PFSK-1 (cell line): ENCODE results near the gene LEMD2.

Experiments used
- POLR2AphosphoS5 ChIP-seq: IDR thresholded peaks from 2 replicates; pipeline ENCODE4 v1.6.1; 2012; ENCODE audit warnings: low read depth, mild to moderate bottlenecking, control low read depth, low read length, moderate library complexity
- TAF1 ChIP-seq: IDR thresholded peaks from 2 replicates; pipeline ENCODE4 v1.6.1; 2012; ENCODE audit warnings: low read length, control low read depth, borderline replicate concordance; ENCODE audit not compliant: insufficient read depth
- TF ChIP-seq, protein P1 (sequence below), 2 experiments: IDR thresholded peaks; 2 replicates each; pipeline versions ENCODE4 v1.6.1 to v1.8.0; 2011 to 2012; ENCODE audit warnings: low read depth in 2 of 2, low read length in 2 of 2, control low read depth in 1 of 2, inconsistent platforms in 1 of 2, mild to moderate bottlenecking in 1 of 2, moderate library complexity in 1 of 2; ENCODE audit not compliant: insufficient read depth in 1 of 2

GRCh38 chr6:33732385-33732784 lies 56.5 kb downstream of the LEMD2 start:
- TF ChIP-seq POLR2AphosphoS5 (no peak), TAF1 (no peak)
- TF ChIP-seq, protein P1, sequence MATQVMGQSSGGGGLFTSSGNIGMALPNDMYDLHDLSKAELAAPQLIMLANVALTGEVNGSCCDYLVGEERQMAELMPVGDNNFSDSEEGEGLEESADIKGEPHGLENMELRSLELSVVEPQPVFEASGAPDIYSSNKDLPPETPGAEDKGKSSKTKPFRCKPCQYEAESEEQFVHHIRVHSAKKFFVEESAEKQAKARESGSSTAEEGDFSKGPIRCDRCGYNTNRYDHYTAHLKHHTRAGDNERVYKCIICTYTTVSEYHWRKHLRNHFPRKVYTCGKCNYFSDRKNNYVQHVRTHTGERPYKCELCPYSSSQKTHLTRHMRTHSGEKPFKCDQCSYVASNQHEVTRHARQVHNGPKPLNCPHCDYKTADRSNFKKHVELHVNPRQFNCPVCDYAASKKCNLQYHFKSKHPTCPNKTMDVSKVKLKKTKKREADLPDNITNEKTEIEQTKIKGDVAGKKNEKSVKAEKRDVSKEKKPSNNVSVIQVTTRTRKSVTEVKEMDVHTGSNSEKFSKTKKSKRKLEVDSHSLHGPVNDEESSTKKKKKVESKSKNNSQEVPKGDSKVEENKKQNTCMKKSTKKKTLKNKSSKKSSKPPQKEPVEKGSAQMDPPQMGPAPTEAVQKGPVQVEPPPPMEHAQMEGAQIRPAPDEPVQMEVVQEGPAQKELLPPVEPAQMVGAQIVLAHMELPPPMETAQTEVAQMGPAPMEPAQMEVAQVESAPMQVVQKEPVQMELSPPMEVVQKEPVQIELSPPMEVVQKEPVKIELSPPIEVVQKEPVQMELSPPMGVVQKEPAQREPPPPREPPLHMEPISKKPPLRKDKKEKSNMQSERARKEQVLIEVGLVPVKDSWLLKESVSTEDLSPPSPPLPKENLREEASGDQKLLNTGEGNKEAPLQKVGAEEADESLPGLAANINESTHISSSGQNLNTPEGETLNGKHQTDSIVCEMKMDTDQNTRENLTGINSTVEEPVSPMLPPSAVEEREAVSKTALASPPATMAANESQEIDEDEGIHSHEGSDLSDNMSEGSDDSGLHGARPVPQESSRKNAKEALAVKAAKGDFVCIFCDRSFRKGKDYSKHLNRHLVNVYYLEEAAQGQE (IDR thresholded peaks at IDR 0.05; ENCODE audit: insufficient read depth in 1 of 2, low read depth in 2 of 2, low read length in 2 of 2), result no peak
